A673 (cell line): ENCODE results near the gene GABRG3.

Experiments used
- CTCF ChIP-seq: fragments of 300-800, 200-600 bp; sonication (generic); conservative IDR thresholded peaks from 2 replicates; pipeline ENCODE4 v1.5.1; 2017; ENCODE audit warnings: low read depth, mild to moderate bottlenecking, antibody characterized with exemption, low read length, moderate library complexity, mixed read lengths
- EZH2 ChIP-seq: fragments of 200-600 bp; sonication (generic); IDR thresholded peaks from 2 replicates; pipeline ENCODE4 v1.6.1; 2017; ENCODE audit warnings: borderline replicate concordance, low read depth, mild to moderate bottlenecking, mixed read lengths, antibody characterized with exemption, low read length; ENCODE audit not compliant: poor library complexity, severe bottlenecking

- TF ChIP-seq CTCF (no peak), EZH2 (no peak)
Measured at GRCh38 chr15:27491666-27492621, 521.0 kb downstream of the GABRG3 start.
